IPS-NIHi11 (cell line): ENCODE data around the gene ANK3.
"Not testable (repeated sequence)": the region's sequence is repeated elsewhere in the genome, so short reads cannot be mapped to it uniquely, and the experiment has no call there.

ENCODE experiments used
- DNase-seq: peaks from one replicate; pipeline ENCODE4 v3.0.0; 2012; ENCODE audit warnings: mixed read lengths, low spot score

The ANK3 gene

GRCh38 chr10:60086862-60087261, 302.8 kb downstream of the ANK3 start:
- no peak for DNase-seq

DNA sequence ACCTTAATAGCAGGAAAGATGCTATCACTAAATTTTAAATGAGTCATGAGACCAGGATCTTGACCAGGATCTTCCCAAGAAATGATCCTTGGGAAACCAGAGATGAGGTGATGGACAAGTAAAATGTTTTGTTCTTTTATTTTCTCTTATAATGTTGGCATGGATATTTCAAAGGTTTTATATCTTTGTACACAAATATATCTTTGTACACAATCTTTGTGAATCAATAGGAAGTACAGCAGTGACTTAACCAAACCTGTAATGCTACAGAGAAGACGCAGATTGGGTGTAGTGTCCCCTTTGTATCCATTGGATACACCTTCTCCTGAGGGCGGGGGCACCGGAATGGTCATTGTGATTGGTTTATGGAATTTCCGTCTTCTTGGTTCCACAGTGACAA, 303.3 kb downstream of the ANK3 start:
- DNase-seq: no peak

DNA sequence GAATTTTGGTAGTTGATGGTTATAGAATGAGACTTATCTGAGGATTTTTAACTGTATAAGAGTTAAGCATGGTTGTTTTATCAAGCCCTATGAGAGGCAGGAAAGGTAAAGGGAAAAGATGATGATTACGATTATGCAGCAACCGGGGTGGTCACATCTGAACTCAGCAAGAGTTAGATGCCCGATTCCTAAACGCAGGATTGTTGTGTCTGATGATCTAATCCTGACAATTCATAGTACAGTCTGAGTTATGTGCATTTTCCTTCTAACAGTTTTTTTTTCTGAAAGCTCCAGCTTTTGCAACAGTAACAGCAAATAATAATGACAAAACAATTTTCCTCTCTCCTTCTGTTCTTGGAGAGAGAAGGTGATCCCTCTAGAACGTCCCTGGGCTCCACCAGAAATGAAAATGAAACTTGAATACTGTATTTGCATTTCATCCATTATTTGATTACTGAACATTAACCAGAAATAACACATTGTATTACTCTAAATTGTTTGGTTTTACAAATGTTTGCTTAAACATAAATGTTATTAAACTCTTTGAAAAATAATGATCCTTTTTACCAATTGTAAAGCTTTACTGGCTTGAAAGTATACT, 306.8 kb downstream of the ANK3 start:
- no peak for DNase-seq

DNA sequence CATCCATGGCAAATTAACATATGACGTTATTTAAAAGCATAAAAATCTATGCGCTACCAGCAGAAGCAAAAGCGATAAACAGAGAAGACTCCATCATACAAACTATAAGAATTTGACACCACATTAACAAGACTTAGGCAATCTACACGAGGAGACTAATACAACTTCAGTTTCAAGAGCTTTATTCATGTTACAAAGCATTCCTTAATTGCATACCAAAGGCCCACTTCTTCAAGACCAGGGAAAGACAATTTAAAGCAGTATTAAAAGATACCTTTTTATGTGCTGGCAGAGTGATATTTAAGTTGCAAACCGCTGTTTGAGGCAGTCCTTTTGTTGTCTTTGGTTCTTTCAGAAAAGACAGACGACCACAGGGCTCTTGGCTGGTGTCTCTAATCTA, 307.3 kb downstream of the ANK3 start:
- no peak for DNase-seq

- DNase-seq: no peak
These were observed 315.7 kb downstream of the ANK3 start for GRCh38 chr10:60073781-60074656.

- DNase-seq: no peak
These were observed 316.3 kb downstream of the ANK3 start for GRCh38 chr10:60073397-60073780.

- no peak for DNase-seq
These were observed 320.4 kb downstream of the ANK3 start for GRCh38 chr10:60069311-60069710.

- no peak for DNase-seq
These were observed 339.3 kb downstream of the ANK3 start for GRCh38 chr10:60050366-60050765.

- DNase-seq: peak; percentile 61
These were observed 341.6 kb downstream of the ANK3 start for GRCh38 chr10:60048091-60048501.

- no peak for DNase-seq
These were observed 344.1 kb downstream of the ANK3 start for GRCh38 chr10:60045571-60045970.

DNA sequence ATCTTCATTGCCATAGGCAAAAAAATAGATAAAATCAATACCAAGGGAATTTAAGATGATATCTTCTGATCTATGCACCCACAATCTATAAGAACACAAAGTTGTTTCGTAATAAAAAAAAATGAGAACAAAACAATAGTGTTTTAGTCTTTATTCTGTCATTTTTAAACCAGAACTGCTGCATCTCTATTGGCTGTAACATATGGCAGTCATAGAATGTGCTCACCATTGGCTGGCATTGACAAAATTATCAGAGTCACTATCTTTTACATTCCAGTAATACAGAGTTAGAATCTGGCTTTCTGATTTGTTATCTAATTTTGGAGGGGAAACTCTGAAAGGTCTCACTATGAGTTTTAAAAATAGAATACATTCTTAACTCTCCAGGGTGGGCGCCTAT, 344.7 kb downstream of the ANK3 start:
- DNase-seq: no peak

GRCh38 chr10:60044242-60044641, 345.4 kb downstream of the ANK3 start:
- no peak for DNase-seq

DNA sequence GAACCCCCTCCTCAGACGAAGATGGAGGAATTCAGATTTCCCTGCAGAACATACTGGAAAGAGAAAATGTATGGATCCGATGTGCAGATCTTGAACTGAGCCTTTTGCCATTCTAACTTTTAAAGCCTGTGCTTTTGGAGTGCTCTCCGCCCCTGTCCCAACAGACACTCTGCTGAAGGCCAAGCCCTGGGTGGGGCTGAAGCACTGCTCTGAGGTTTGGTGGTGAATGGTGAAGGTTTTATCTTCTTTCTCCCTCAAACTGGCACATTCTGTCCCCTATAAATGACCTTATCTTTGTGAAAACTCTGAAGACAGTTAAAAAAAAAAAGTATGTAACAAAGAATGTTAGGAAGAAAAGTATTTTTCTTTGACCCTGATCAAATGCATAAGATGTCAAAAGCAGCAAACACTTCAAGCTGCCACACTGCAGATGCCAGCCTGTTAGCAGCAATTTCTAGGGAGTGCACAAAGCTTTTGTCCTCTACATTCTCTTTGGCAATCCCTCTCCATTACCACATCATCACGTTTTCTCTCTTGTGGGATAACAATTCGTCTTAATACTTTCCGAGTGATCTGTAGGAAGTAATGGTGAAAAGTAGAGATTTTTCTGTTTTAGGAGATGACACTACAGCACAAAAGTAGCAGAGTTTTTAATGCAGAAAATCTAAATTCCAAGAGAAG, 346.0 kb downstream of the ANK3 start:
- no peak for DNase-seq

DNA sequence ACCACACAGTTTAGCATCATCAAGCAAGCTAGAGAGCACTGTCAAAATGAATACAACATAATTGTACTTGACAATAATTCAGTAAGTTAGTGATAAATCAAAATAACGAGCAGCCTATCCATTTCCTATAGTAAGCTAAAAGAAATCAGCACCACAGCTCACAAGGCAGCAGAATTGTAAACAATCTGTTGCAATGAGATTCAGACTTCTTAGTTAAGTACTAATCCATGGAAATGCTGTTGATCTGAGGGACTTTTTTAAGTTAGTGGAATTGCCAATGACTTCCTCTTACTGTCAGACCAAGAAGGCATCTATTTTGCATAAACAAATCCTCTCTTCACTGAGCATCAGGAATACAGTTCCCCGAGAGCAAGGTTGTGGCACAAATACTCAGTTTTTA, 346.8 kb downstream of the ANK3 start:
- DNase-seq: no peak

GRCh38 chr10:60042262-60042661, 347.4 kb downstream of the ANK3 start:
- DNase-seq: no peak

DNA sequence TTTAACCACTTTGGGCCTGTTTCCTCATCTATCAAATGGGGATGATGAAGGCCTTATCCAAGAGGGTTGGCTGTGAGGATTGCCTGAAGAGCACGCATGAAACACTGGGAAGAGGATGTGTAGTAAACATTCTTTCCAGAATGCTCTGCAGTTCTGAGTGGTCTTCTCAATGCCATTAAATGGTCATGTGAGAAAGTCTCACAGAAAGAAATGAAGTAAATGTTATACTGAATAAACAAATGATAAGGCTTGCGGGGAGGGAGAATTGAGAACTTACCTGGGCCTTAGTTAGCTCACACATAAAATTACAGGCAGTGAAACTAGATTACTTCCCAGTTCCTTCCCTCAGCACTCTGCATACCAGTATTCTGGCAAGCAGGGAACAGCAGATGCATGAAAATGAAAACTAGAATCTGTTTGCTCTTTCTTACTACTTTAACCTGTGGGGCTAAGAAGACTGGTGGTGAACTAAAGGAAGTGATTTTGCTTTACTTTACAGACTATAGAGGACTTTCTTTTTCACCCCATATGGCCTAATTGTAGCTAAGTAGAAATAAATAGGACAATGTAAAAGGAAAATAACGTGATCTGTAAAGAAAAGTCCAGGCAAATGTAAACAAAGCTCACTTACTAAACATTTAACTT, 348.1 kb downstream of the ANK3 start:
- DNase-seq: no peak

- DNase-seq: no peak
These were observed 349.5 kb downstream of the ANK3 start for GRCh38 chr10:60040014-60040662.

GRCh38 chr10:60035984-60036383, 353.7 kb downstream of the ANK3 start:
- no peak for DNase-seq

DNA sequence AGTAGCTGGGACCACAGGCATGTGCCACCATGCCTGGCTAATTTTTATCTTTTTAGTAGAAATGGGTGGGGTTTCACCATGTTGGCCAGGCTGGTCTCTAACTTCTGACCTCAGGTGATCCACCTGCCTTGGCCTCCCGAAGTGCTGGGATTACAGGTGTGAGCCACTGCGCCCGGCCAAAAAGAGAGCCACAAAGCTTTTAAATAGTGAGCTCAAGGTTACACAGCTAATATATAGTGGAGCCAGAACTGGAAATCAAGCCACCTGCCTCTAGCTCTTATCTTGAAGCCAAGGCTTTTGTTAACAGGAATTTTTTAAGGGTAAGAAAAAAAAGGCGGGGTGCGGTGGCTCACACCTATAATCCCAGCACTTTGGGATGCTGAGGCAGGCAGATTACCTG, 354.3 kb downstream of the ANK3 start:
- DNase-seq: not testable (repeated sequence)

DNA sequence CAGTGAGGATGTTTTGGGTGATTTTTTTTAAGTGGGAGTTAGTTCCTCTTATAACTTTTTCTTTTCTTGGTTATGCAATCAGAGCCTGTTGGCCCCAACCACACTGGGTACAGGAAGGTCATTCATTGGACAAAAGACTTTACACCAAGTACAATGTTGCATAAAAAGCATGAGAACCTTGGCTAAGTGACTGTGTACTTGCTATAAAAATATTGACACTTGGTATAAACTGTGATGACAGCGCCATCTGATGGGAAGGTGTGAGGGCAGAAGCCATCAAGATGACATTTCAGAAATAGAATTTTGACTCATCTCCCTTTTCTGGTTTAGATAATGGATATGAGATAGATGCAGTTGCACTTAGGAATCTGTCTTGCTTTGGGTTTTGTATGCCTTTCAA, 357.0 kb downstream of the ANK3 start:
- peak; percentile 35 for DNase-seq

GRCh38 chr10:60031664-60032063, 358.0 kb downstream of the ANK3 start:
- no peak for DNase-seq

DNA sequence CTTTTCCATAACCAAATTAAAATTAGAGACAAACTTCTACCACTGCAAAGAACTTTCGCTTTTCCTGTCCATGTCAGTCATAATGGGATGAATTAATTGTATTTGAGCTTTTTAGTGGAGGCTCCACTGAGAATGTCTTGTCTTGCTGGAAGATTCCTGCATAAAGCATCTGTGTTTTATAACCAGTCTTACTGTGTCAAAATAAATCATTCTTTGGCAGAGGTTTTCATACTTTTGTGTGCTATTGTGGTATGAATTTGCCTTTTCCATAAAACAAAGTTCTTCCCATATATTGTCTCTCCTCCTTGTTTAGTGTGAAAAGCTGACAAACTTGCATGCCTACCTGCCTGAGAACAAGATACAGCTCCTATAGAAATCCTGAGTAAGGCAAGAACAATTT, 358.5 kb downstream of the ANK3 start:
- no peak for DNase-seq
